ENCODE measurements around the gene ZNF518A. TPM values are rescaled to one million over a fixed set of nuclear protein-coding genes. Genes with fewer than 3 reads are reported as not detected.

ZNF518A gene
- total and polyA plus RNA-seq, 10 of the 15 experiments (the other 5 are each of a cell fraction or from before 2014, with no cell fraction given) = 3.7 to 24.4 (median 15.4) TPM

DNA sequence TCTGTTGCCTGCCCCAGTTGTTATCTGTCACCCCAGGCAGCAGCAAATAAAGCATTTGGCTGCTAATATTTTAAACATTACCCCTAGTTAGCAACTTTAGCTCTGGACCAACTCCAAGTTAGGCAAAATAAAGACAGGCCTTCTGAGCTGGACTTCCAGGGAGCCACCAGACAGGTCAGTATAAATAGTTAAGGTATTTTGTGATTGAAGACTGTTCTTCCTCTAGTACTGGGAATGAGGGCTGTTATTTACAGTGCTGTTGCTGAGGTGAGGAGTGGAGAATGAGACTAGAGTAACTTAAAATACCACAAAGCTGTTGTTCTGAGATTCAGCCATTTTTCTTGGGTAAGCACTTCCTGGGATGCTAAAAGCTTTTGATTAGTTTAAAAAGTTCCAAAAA is 40.1 kb downstream of the ZNF518A start:
- Histone ChIP-seq H2AFZ (ENCODE audit: control insufficient read depth, low read depth, low read length) (no peak overlapping the region), H3K36me3 (ENCODE audit: control insufficient read depth in 2 of 2, insufficient read depth in 2 of 2, low read length in 1 of 2) (no peaks in the 10 kb centered on the region), H3K9me3 (replicated peaks; ENCODE audit: control insufficient read depth, insufficient read depth, low read length) (no peaks in the 10 kb centered on the region; the same call in 2 of the 3 replicates), H3K79me2 (ENCODE audit: control insufficient read depth, insufficient read depth, low read length) (no peaks in the 10 kb centered on the region), H4K20me1 (ENCODE audit: control insufficient read depth, insufficient read depth) (no peaks in the 10 kb centered on the region), H3K4me1 (ENCODE audit: control insufficient read depth, insufficient read depth, low read length) (no peaks in the 10 kb centered on the region), H3K27me3 (replicated peaks in 1 of 2; ENCODE audit: control insufficient read depth in 2 of 2, insufficient read depth in 2 of 2, low read length in 1 of 2) (no peaks in the 10 kb centered on the region), H3K4me2 (ENCODE audit: control insufficient read depth, insufficient read depth) (no peak overlapping the region), H3K27ac (ENCODE audit: control insufficient read depth, insufficient read depth) (no peak overlapping the region), H3K9ac (ENCODE audit: control insufficient read depth, insufficient read depth, low read length) (no peak overlapping the region), H3K4me3 (no peak overlapping the region)
- intact Hi-C loops (cut with micrococcal nuclease; ENCODE audit: unreplicated experiment) = no loop called here
- DNase-seq (ENCODE audit: low read depth, low spot score) (no peak), ATAC-seq (no peak), FAIRE-seq (no peak)
- no peak for TF ChIP-seq SREBF2 (IDR thresholded peaks at IDR 0.05; ENCODE audit: low read length)
- TF ChIP-seq ATF2 (IDR thresholded peaks at IDR 0.05; ENCODE audit: low read length) = no peak
- no peak for TF ChIP-seq IRF5 (IDR thresholded peaks at IDR 0.05; ENCODE audit: borderline replicate concordance)
- TF ChIP-seq CREM (IDR thresholded peaks at IDR 0.05; ENCODE audit: low read depth) = no peak
- no peak for TF ChIP-seq BRCA1 (IDR thresholded peaks at IDR 0.05; ENCODE audit: low read depth, low read length)
- no peak for TF ChIP-seq ZBTB4 (CRISPR knock-in tag; IDR thresholded peaks at IDR 0.05)
- TF ChIP-seq KDM1A (IDR thresholded peaks at IDR 0.05; ENCODE audit: borderline replicate concordance) = no peak
- TF ChIP-seq ASH2L (IDR thresholded peaks at IDR 0.05; ENCODE audit: borderline replicate concordance, low read depth) = no peak
- TF ChIP-seq, protein P1, sequence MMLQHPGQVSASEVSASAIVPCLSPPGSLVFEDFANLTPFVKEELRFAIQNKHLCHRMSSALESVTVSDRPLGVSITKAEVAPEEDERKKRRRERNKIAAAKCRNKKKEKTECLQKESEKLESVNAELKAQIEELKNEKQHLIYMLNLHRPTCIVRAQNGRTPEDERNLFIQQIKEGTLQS (IDR thresholded peaks at IDR 0.05; ENCODE audit: borderline replicate concordance, extremely low read depth, low read depth, low read length) = no peak
- TF ChIP-seq EGR1 (IDR thresholded peaks at IDR 0.05; ENCODE audit: borderline replicate concordance in 1 of 2, low read depth in 2 of 2, low read length in 2 of 2) = no peak
- no peak for TF ChIP-seq EED (IDR thresholded peaks at IDR 0.05; ENCODE audit: low read depth)
- TF ChIP-seq, protein P2, sequence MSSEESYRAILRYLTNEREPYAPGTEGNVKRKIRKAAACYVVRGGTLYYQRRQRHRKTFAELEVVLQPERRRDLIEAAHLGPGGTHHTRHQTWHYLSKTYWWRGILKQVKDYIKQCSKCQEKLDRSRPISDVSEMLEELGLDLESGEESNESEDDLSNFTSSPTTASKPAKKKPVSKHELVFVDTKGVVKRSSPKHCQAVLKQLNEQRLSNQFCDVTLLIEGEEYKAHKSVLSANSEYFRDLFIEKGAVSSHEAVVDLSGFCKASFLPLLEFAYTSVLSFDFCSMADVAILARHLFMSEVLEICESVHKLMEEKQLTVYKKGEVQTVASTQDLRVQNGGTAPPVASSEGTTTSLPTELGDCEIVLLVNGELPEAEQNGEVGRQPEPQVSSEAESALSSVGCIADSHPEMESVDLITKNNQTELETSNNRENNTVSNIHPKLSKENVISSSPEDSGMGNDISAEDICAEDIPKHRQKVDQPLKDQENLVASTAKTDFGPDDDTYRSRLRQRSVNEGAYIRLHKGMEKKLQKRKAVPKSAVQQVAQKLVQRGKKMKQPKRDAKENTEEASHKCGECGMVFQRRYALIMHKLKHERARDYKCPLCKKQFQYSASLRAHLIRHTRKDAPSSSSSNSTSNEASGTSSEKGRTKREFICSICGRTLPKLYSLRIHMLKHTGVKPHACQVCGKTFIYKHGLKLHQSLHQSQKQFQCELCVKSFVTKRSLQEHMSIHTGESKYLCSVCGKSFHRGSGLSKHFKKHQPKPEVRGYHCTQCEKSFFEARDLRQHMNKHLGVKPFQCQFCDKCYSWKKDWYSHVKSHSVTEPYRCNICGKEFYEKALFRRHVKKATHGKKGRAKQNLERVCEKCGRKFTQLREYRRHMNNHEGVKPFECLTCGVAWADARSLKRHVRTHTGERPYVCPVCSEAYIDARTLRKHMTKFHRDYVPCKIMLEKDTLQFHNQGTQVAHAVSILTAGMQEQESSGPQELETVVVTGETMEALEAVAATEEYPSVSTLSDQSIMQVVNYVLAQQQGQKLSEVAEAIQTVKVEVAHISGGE (CRISPR knock-in tag; IDR thresholded peaks at IDR 0.05) = no peak
- no peak for TF ChIP-seq BCL11A (IDR thresholded peaks at IDR 0.05; ENCODE audit: low read depth, low read length)
- RAD21 ChIA-PET (ENCODE audit: unreplicated experiment) = no interaction called here
- in situ Hi-C loops (cut with MboI) = no loop called here
- CTCF ChIA-PET = interaction anchor here (1.0 kb wide), 1 partner anchor 68 kb away, joined by 3 read pairs; no protein-coding TSS in a partner anchor
- POLR2A ChIA-PET = no interaction called here
- no TSS peak for BruUV-seq (replicated peaks)
- SMC1A ChIA-PET (ENCODE audit: uncharacterized antibody, unreplicated experiment) = interaction anchor here (1.0 kb wide), 1 partner anchor 477 kb away, joined by 3 read pairs; the partner anchor contains the start of gene TCTN3

Measured in GM12878 (cell line).